GM12878 (cell line): ENCODE results near the gene MDK. TPM values are rescaled to one million over a fixed set of nuclear protein-coding genes. Genes with fewer than 3 reads are reported as not detected.

ENCODE experiments used
- ASH2L ChIP-seq: fragments of 300-600, 200-600 bp; sonication (generic); IDR thresholded peaks from 2 replicates; pipeline ENCODE4 v1.6.1; 2017; ENCODE audit warnings: low read depth, mild to moderate bottlenecking, borderline replicate concordance
- BACH1 ChIP-seq: fragments of 450-650 bp; IDR thresholded peaks from 2 replicates; pipeline ENCODE4 v1.6.1; 2017; ENCODE audit warnings: mild to moderate bottlenecking, borderline replicate concordance
- BMI1 ChIP-seq: fragments of 450-650 bp; IDR thresholded peaks from 2 replicates; pipeline ENCODE4 v1.6.1; 2016; ENCODE audit warnings: mild to moderate bottlenecking, moderate library complexity, borderline replicate concordance
- CBX3 ChIP-seq: fragments of 200-600 bp; sonication (generic); IDR thresholded peaks from 2 replicates; pipeline ENCODE4 v1.6.1; 2016; ENCODE audit warnings: low read depth, borderline replicate concordance
- CEBPB ChIP-seq, 2 experiments: fragments of 150-350 bp in 1 of 2; IDR thresholded peaks; 2 replicates each; pipeline ENCODE4 v1.6.1; 2012 to 2014; ENCODE audit warnings: low read depth in 2 of 2, low read length in 2 of 2, borderline replicate concordance in 1 of 2, inconsistent platforms in 1 of 2
- CHD2 ChIP-seq: IDR thresholded peaks from 2 replicates; pipeline ENCODE4 v1.6.1; 2011; ENCODE audit warnings: low read depth, low read length, improper control_type of control experiment, borderline replicate concordance
- CTCF ChIP-seq, 3 experiments: IDR thresholded peaks in 2 of 3; conservative IDR thresholded peaks in 1 of 3; 2 replicates each; pipeline ENCODE4 v1.5.1; 2011; ENCODE audit warnings: low read depth in 3 of 3, low read length in 3 of 3, mild to moderate bottlenecking in 3 of 3, control low read depth in 2 of 3, moderate library complexity in 2 of 3, inconsistent platforms in 1 of 3, mixed read lengths in 1 of 3; ENCODE audit not compliant: control insufficient read depth in 2 of 3, insufficient read depth in 1 of 3; ENCODE audit errors: extremely low read depth in 1 of 3
- HDAC2 ChIP-seq: fragments of 200-600 bp; sonication (generic); IDR thresholded peaks from 2 replicates; pipeline ENCODE4 v1.6.1; 2017
- IKZF2 ChIP-seq, 2 experiments: fragments of 450-650 bp; IDR thresholded peaks; 2 replicates each; pipeline ENCODE4 v1.6.1; 2017; ENCODE audit warnings: mild to moderate bottlenecking in 2 of 2, moderate library complexity in 2 of 2
- NRF1 ChIP-seq: conservative IDR thresholded peaks from 2 replicates; pipeline ENCODE4 v1.6.1; 2011; ENCODE audit warnings: mild to moderate bottlenecking, low read depth, low read length, improper control_type of control experiment
- POLR2A ChIP-seq: IDR thresholded peaks from 2 replicates; pipeline ENCODE4 v1.6.1; 2011; ENCODE audit warnings: low read depth, mild to moderate bottlenecking, low read length
- SKIL ChIP-seq: fragments of 450-650 bp; IDR thresholded peaks from 2 replicates; pipeline ENCODE4 v1.6.1; 2017; ENCODE audit warnings: mild to moderate bottlenecking, low read depth, inconsistent platforms; ENCODE audit not compliant: poor library complexity, severe bottlenecking
- SMAD1 ChIP-seq: fragments of 450-650 bp; IDR thresholded peaks from 2 replicates; pipeline ENCODE4 v1.6.1; 2018; ENCODE audit warnings: mild to moderate bottlenecking, low read depth; ENCODE audit not compliant: partially characterized antibody
- SMC3 ChIP-seq: IDR thresholded peaks from 2 replicates; pipeline ENCODE4 v1.6.1; 2011; ENCODE audit warnings: low read length, improper control_type of control experiment, borderline replicate concordance
- SREBF1 ChIP-seq: IDR thresholded peaks from 2 replicates; pipeline ENCODE4 v1.6.1; 2012; ENCODE audit warnings: mild to moderate bottlenecking, low read length
- SUPT20H ChIP-seq: IDR thresholded peaks from 2 replicates; pipeline ENCODE4 v1.6.1; 2011; ENCODE audit warnings: low read depth, mild to moderate bottlenecking, low read length, moderate library complexity, borderline replicate concordance; ENCODE audit not compliant: control insufficient read depth
- USF2 ChIP-seq: IDR thresholded peaks from 2 replicates; pipeline ENCODE4 v1.6.1; 2011; ENCODE audit warnings: low read depth, low read length, improper control_type of control experiment, borderline replicate concordance
- ZBED1 ChIP-seq: IDR thresholded peaks from 2 replicates; pipeline ENCODE4 v1.6.1; 2016; ENCODE audit warnings: borderline replicate concordance
- ZBTB4 ChIP-seq: fragments of 450-650 bp; formaldehyde crosslinking; IDR thresholded peaks from 2 replicates; pipeline ENCODE4 v1.4.0; 2022; ENCODE audit warnings: mild to moderate bottlenecking, moderate library complexity
- ZNF274 ChIP-seq: IDR thresholded peaks from one replicate; pipeline ENCODE4 v1.8.0; 2011; ENCODE audit not compliant: insufficient read length, insufficient read depth
- ZSCAN29 ChIP-seq: fragments of 450-650 bp; IDR thresholded peaks from 2 replicates; pipeline ENCODE4 v1.6.1; 2017; ENCODE audit warnings: mild to moderate bottlenecking, moderate library complexity
- polyA plus RNA-seq, 11 experiments: library from polyadenylated mRNA; depleted of rRNA in 4 of 11; unstranded in 6 of 11; stranded (reverse) in 5 of 11; fragments of >200 nt; fragmentation: Nextera tagmentation in 4 of 11; fragmentation: Illumina TruSeq in 1 of 11; extraction: Ambion mirVana in 4 of 11; extraction: Trizol in 1 of 11; gene quantifications; 1 replicate in 1 of 11; 2 replicates in 10 of 11; pipeline versions ENCODE4 v1.2.1 to v1.2.3, GENCODE V29; 2011 to 2016; ENCODE audit warnings: inconsistent platforms in 2 of 11, missing spikeins in 2 of 11, low read depth in 1 of 11
- total RNA-seq, 4 experiments: library from RNA; depleted of rRNA in 3 of 4; stranded (reverse); fragments of >200 nt in 3 of 4; fragmentation: Illumina TruSeq in 1 of 4; extraction: Trizol in 1 of 4; gene quantifications; 2 replicates each; pipeline versions ENCODE4 v1.2.1 to v1.2.3, GENCODE V29; 2013 to 2021

The MDK gene
- total and polyA plus RNA-seq, 10 of the 15 experiments (the other 5 are each of a cell fraction or from before 2014, with no cell fraction given) = 0.77 to 17.8 (median 9.9) TPM

GRCh38 chr11:46381048-46381818 is at the start of gene MDK (continued):
- TF ChIP-seq SKIL (no peak), ASH2L (no peak), BACH1 (no peak), CBX3 (no peak), IKZF2 (IDR thresholded peaks at IDR 0.05) (no peak), SUPT20H (no peak), SREBF1 (no peak), NRF1 (no peak), HDAC2 (no peak), ZBED1 (no peak), POLR2A (peak; percentile 62; the same call in 1 of the 2 replicates), ZNF274 (no peak), BMI1 (no peak), ZBTB4 (CRISPR knock-in tag) (no peak), ZSCAN29 (no peak), SMC3 (no peak), USF2 (no peak), SMAD1 (no peak), CHD2 (no peak), CEBPB (IDR thresholded peaks at IDR 0.05; ENCODE audit: borderline replicate concordance in 1 of 2, low read depth in 2 of 2, low read length in 2 of 2) (no peak), CTCF (IDR thresholded peaks at IDR 0.05 in 2 of 3, conservative IDR thresholded peaks at IDR 0.05 in 1 of 3; ENCODE audit: control insufficient read depth in 2 of 3, extremely low read depth in 1 of 3, insufficient read depth in 1 of 3, low read depth in 3 of 3, low read length in 3 of 3) (no peak)
